SK-N-SH treated with all-trans-retinoic acid at 6 μM for 48 hours (cell line): Measurements from ENCODE around the gene SFXN5.

ENCODE experiments used
- ATAC-seq: fragments of 200-7000 bp; cut with Tn5 transposase; 3 replicates; pipeline ENCODE4 v1.9.1; 2020; ENCODE audit warnings: mild to moderate bottlenecking, moderate library complexity
- ARNTL ChIP-seq: fragments of 450-650 bp; formaldehyde crosslinking; IDR thresholded peaks from 2 replicates; pipeline ENCODE4 v1.5.0; 2020; ENCODE audit warnings: low read depth, mild to moderate bottlenecking, moderate library complexity, borderline replicate concordance
- BACH2 ChIP-seq: fragments of 250-450 bp; sonication (Bioruptor Pico); IDR thresholded peaks from 2 replicates; pipeline ENCODE4 v1.9.0; 2021; ENCODE audit warnings: mild to moderate bottlenecking, borderline replicate concordance
- CREB5 ChIP-seq: fragments of 250-450 bp; sonication (Bioruptor Pico); IDR thresholded peaks from 2 replicates; pipeline ENCODE4 v1.5.1; 2020; ENCODE audit warnings: low read depth, mild to moderate bottlenecking, moderate library complexity
- CSDC2 ChIP-seq: fragments of 250-450 bp; sonication (Bioruptor Pico); IDR thresholded peaks from 2 replicates; pipeline ENCODE4 v1.5.0; 2020; ENCODE audit warnings: mild to moderate bottlenecking, moderate library complexity
- CSRNP3 ChIP-seq: fragments of 250-450 bp; sonication (Bioruptor Pico); IDR thresholded peaks from 2 replicates; pipeline ENCODE4 v1.5.1; 2021; ENCODE audit warnings: mild to moderate bottlenecking, moderate library complexity
- GLIS3 ChIP-seq: fragments of 250-450 bp; sonication (Bioruptor Pico); IDR thresholded peaks from 2 replicates; pipeline ENCODE4 v1.5.0; 2020; ENCODE audit warnings: mild to moderate bottlenecking, moderate library complexity
- ISL1 ChIP-seq: fragments of 250-450 bp; sonication (Bioruptor Pico); IDR thresholded peaks from 2 replicates; pipeline ENCODE4 v2.1.2; 2022; ENCODE audit warnings: mild to moderate bottlenecking, moderate library complexity
- OSR1 ChIP-seq: fragments of 250-450 bp; sonication (Bioruptor Pico); IDR thresholded peaks from 2 replicates; pipeline ENCODE4 v1.8.0; 2022; ENCODE audit warnings: moderate library complexity, mild to moderate bottlenecking, inconsistent platforms
- PATZ1 ChIP-seq: fragments of 250-450 bp; sonication (Bioruptor Pico); IDR thresholded peaks from 2 replicates; pipeline ENCODE4 v1.8.0; 2020; ENCODE audit warnings: mild to moderate bottlenecking, moderate library complexity, borderline replicate concordance
- POU6F1 ChIP-seq: fragments of 250-450 bp; sonication (Bioruptor Pico); IDR thresholded peaks from 2 replicates; pipeline ENCODE4 v1.8.0; 2021; ENCODE audit warnings: low read depth, mild to moderate bottlenecking, moderate library complexity, borderline replicate concordance
- RARB ChIP-seq: fragments of 250-450 bp; sonication (Bioruptor Pico); IDR thresholded peaks from 2 replicates; pipeline ENCODE4 v1.8.0; 2021; ENCODE audit warnings: mild to moderate bottlenecking, moderate library complexity
- SNAI2 ChIP-seq: fragments of 250-450 bp; sonication (Bioruptor Pico); IDR thresholded peaks from 2 replicates; pipeline ENCODE4 v1.5.0; 2020; ENCODE audit warnings: mild to moderate bottlenecking, moderate library complexity
- TCF4 ChIP-seq: fragments of 250-450 bp; sonication (Bioruptor Pico); IDR thresholded peaks from 2 replicates; pipeline ENCODE4 v1.8.0; 2021; ENCODE audit warnings: mild to moderate bottlenecking, moderate library complexity, borderline replicate concordance
- TOX ChIP-seq: fragments of 250-450 bp; sonication (Bioruptor Pico); IDR thresholded peaks from 2 replicates; pipeline ENCODE4 v1.8.0; 2021; ENCODE audit warnings: mild to moderate bottlenecking, moderate library complexity, borderline replicate concordance
- TSHZ2 ChIP-seq: fragments of 250-450 bp; sonication (Bioruptor Pico); IDR thresholded peaks from 2 replicates; pipeline ENCODE4 v1.5.0; 2020; ENCODE audit warnings: mild to moderate bottlenecking, moderate library complexity
- ZFP3 ChIP-seq: fragments of 250-450 bp; sonication (Bioruptor Pico); IDR thresholded peaks from 2 replicates; pipeline ENCODE4 v1.5.0; 2020; ENCODE audit warnings: mild to moderate bottlenecking, moderate library complexity
- ZNF565 ChIP-seq: fragments of 450-650 bp; formaldehyde crosslinking; conservative IDR thresholded peaks from 2 replicates; pipeline ENCODE4 v1.5.0; 2020; ENCODE audit warnings: low read depth, mild to moderate bottlenecking, moderate library complexity
- ZNF70 ChIP-seq: fragments of 450-650 bp; formaldehyde crosslinking; IDR thresholded peaks from 2 replicates; pipeline ENCODE4 v1.5.0; 2020; ENCODE audit warnings: mild to moderate bottlenecking, moderate library complexity
- ZNF8 ChIP-seq: fragments of 450-650 bp; formaldehyde crosslinking; IDR thresholded peaks from 2 replicates; pipeline ENCODE4 v1.5.0; 2020; ENCODE audit warnings: mild to moderate bottlenecking, moderate library complexity

Gene SFXN5

GRCh38 chr2:72898585-72898906, 173.0 kb downstream of the SFXN5 start:
- TF ChIP-seq PATZ1 (no peak), TCF4 (CRISPR knock-in tag) (no peak), ISL1 (CRISPR knock-in tag) (no peak), TOX (CRISPR knock-in tag) (no peak)
- ATAC-seq, result no peak

GRCh38 chr2:72897785-72898584, 173.5 kb downstream of the SFXN5 start:
- no peak for ATAC-seq
- TF ChIP-seq CSDC2 (no peak), CSRNP3 (CRISPR knock-in tag) (no peak), TCF4 (CRISPR knock-in tag) (no peak), TSHZ2 (no peak), ZNF70 (CRISPR knock-in tag) (no peak), PATZ1 (no peak), ISL1 (CRISPR knock-in tag) (no peak), CREB5 (no peak), OSR1 (CRISPR knock-in tag) (no peak), GLIS3 (no peak), ARNTL (CRISPR knock-in tag) (no peak), SNAI2 (CRISPR knock-in tag) (no peak), ZNF565 (CRISPR knock-in tag) (no peak), ZNF8 (no peak), RARB (CRISPR knock-in tag) (no peak)

GRCh38 chr2:72896446-72896845, 175.1 kb downstream of the SFXN5 start:
- ATAC-seq, result no peak
- no peak for TF ChIP-seq TOX (CRISPR knock-in tag)
- TF ChIP-seq TSHZ2, result no peak
- no peak for TF ChIP-seq ZFP3 (CRISPR knock-in tag)
- TF ChIP-seq GLIS3, result no peak
- no peak for TF ChIP-seq PATZ1
- no peak for TF ChIP-seq POU6F1 (CRISPR knock-in tag)
- no peak for TF ChIP-seq CREB5
- no peak for TF ChIP-seq BACH2 (CRISPR knock-in tag)
